HepG2 (cell line): ENCODE results near the gene SDCCAG8. TPM values are rescaled to one million over a fixed set of nuclear protein-coding genes. Genes with fewer than 3 reads are reported as not detected.
A peak's percentile ranks its signal among the peaks of the same experiment; 100 is the strongest.

Source experiments
- CEBPG ChIP-seq: IDR thresholded peaks from 2 replicates; pipeline ENCODE4 v1.6.1; 2016
- CHD4 ChIP-seq: fragments of 200-600 bp; sonication (generic); IDR thresholded peaks from 2 replicates; pipeline ENCODE4 v1.7.0; 2017; ENCODE audit warnings: mild to moderate bottlenecking, low read length, borderline replicate concordance
- ETV5 ChIP-seq: IDR thresholded peaks from 2 replicates; pipeline ENCODE4 v1.6.1; 2018; ENCODE audit warnings: missing biosample characterization, missing genetic modification reagents, inconsistent platforms, borderline replicate concordance
- FOXP1 ChIP-seq, 2 experiments: fragments of 450-650 bp in 1 of 2; IDR thresholded peaks; 2 replicates each; pipeline ENCODE4 v1.6.1; 2017 to 2018; ENCODE audit warnings: antibody characterized with exemption in 1 of 2
- HNF4A ChIP-seq: sonication (generic); formaldehyde crosslinking; IDR thresholded peaks from 2 replicates; pipeline ENCODE4 v1.4.0; 2020; ENCODE audit warnings: missing genetic modification reagents
- KDM5A ChIP-seq: fragments of 200-600 bp; sonication (generic); IDR thresholded peaks from 2 replicates; pipeline ENCODE4 v1.7.0; 2018; ENCODE audit warnings: antibody characterized with exemption, mild to moderate bottlenecking, low read length, borderline replicate concordance
- NONO ChIP-seq, 2 experiments: fragments of 450-650 bp in 1 of 2; sonication (generic) in 1 of 2; formaldehyde crosslinking in 1 of 2; IDR thresholded peaks in 1 of 2; conservative IDR thresholded peaks in 1 of 2; 2 replicates each; pipeline versions ENCODE4 v1.6.1 to v1.8.0; 2017 to 2022; ENCODE audit warnings: mild to moderate bottlenecking in 1 of 2, missing genetic modification reagents in 1 of 2, moderate library complexity in 1 of 2
- PHF8 ChIP-seq: sonication (generic); formaldehyde crosslinking; IDR thresholded peaks from 2 replicates; pipeline ENCODE4 v1.5.0; 2020; ENCODE audit warnings: missing genetic modification reagents
- SKI ChIP-seq: fragments of 450-650 bp; IDR thresholded peaks from one replicate; pipeline ENCODE4 v1.6.1; 2018; ENCODE audit warnings: mild to moderate bottlenecking; ENCODE audit not compliant: partially characterized antibody
- YEATS4 ChIP-seq: sonication (generic); formaldehyde crosslinking; IDR thresholded peaks from 2 replicates; pipeline ENCODE4 v1.4.0; 2020; ENCODE audit warnings: missing genetic modification reagents, borderline replicate concordance
- ZBTB7B ChIP-seq: sonication (generic); formaldehyde crosslinking; IDR thresholded peaks from 2 replicates; pipeline ENCODE4 v1.4.0; 2020; ENCODE audit warnings: missing genetic modification reagents
- ZNF12 ChIP-seq: sonication (generic); formaldehyde crosslinking; IDR thresholded peaks from 2 replicates; pipeline ENCODE4 v1.5.0; 2020; ENCODE audit warnings: missing genetic modification reagents
- ZNF446 ChIP-seq: sonication (generic); formaldehyde crosslinking; IDR thresholded peaks from 2 replicates; pipeline ENCODE4 v1.5.0; 2020; ENCODE audit warnings: mild to moderate bottlenecking, missing genetic modification reagents
- ZNF614 ChIP-seq: IDR thresholded peaks from 2 replicates; pipeline ENCODE4 v1.6.1; 2018; ENCODE audit warnings: missing biosample characterization, missing genetic modification reagents, inconsistent platforms, borderline replicate concordance
- ZNF788 ChIP-seq: sonication (generic); formaldehyde crosslinking; IDR thresholded peaks from 2 replicates; pipeline ENCODE4 v1.5.0; 2020; ENCODE audit warnings: mild to moderate bottlenecking, missing genetic modification reagents, borderline replicate concordance
- ZSCAN21 ChIP-seq: sonication (generic); formaldehyde crosslinking; IDR thresholded peaks from 2 replicates; pipeline ENCODE4 v1.8.0; 2022; ENCODE audit warnings: mild to moderate bottlenecking, missing genetic modification reagents, moderate library complexity, borderline replicate concordance
- polyA plus RNA-seq, 8 experiments: library from polyadenylated mRNA; depleted of rRNA in 3 of 8; stranded (reverse) in 7 of 8; unstranded in 1 of 8; fragments of >200 nt; fragmentation: Illumina TruSeq in 4 of 8; extraction: Trizol in 4 of 8; gene quantifications; 2 replicates each; pipeline versions ENCODE4 v1.2.1 to v1.2.3, GENCODE V29; 2011 to 2016; ENCODE audit warnings: low read depth in 4 of 8, missing spikeins in 1 of 8, mixed read lengths in 1 of 8; ENCODE audit not compliant: insufficient read depth in 1 of 8
- total RNA-seq, 5 experiments: library from RNA; depleted of rRNA; stranded (reverse); fragments of >200 nt; fragmentation: Illumina TruSeq; extraction: Trizol; gene quantifications; 2 replicates each; pipeline ENCODE4 v1.2.3, GENCODE V29; 2016; ENCODE audit warnings: low read depth in 1 of 5
- TF ChIP-seq, protein P1 (sequence below): IDR thresholded peaks from 2 replicates; pipeline ENCODE4 v1.6.1; 2012; ENCODE audit warnings: low read length, improper control_type of control experiment
- TF ChIP-seq, protein P2 (sequence below): sonication (generic); formaldehyde crosslinking; IDR thresholded peaks from 2 replicates; pipeline ENCODE4 v1.5.1; 2020; ENCODE audit warnings: mild to moderate bottlenecking, missing genetic modification reagents, borderline replicate concordance
- TF ChIP-seq, protein P3 (sequence below): sonication (generic); formaldehyde crosslinking; IDR thresholded peaks from 2 replicates; pipeline ENCODE4 v1.4.0; 2020; ENCODE audit warnings: low read depth, missing genetic modification reagents

SDCCAG8 gene
- total and polyA plus RNA-seq, 2 of the 13 experiments (the other 11 are each of a cell fraction or from before 2014, with no cell fraction given): 9.5 to 13.4 TPM

DNA sequence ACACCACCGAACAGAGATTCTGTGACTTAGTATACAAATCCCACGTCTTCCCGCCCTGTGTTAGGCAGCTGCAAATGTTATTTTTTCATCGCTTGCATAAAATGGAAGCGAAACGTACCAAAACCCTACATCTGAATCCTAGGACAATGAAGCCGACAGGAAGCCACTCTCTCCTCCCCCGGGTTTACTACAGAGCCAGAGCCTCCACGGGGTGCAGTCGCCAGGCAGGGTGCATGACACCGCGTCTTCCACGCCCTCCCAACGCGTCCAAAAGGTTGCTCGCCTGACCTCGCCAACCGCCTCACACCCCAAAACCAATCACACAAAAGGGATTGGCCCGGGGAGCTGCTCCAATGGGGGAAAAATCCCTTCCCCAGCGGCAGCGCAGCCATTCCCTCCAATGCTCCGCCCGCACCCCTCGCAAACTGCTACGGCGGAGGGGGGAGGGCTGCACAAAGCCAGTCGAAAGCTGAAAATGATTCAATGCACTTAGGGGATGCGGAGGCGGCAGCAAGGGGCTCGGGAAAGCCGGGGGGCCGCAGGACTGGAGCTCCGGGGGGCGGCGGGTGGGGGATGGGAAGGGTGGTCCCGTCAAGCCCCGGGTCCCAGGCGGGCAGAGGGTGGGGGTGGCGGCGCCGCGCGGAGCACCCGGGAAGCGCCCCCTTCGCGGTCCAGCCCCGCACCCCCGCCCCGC is 1.5 kb upstream of the SDCCAG8 start (continued):
- TF ChIP-seq, protein P1, sequence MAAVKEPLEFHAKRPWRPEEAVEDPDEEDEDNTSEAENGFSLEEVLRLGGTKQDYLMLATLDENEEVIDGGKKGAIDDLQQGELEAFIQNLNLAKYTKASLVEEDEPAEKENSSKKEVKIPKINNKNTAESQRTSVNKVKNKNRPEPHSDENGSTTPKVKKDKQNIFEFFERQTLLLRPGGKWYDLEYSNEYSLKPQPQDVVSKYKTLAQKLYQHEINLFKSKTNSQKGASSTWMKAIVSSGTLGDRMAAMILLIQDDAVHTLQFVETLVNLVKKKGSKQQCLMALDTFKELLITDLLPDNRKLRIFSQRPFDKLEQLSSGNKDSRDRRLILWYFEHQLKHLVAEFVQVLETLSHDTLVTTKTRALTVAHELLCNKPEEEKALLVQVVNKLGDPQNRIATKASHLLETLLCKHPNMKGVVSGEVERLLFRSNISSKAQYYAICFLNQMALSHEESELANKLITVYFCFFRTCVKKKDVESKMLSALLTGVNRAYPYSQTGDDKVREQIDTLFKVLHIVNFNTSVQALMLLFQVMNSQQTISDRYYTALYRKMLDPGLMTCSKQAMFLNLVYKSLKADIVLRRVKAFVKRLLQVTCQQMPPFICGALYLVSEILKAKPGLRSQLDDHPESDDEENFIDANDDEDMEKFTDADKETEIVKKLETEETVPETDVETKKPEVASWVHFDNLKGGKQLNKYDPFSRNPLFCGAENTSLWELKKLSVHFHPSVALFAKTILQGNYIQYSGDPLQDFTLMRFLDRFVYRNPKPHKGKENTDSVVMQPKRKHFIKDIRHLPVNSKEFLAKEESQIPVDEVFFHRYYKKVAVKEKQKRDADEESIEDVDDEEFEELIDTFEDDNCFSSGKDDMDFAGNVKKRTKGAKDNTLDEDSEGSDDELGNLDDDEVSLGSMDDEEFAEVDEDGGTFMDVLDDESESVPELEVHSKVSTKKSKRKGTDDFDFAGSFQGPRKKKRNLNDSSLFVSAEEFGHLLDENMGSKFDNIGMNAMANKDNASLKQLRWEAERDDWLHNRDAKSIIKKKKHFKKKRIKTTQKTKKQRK: no peak
- TF ChIP-seq ZNF614: no peak
- TF ChIP-seq ZNF446 (CRISPR knock-in tag): 0 out of 2 replicates have a peak, but pooled peaks have one; percentile 35
- TF ChIP-seq, protein P2, sequence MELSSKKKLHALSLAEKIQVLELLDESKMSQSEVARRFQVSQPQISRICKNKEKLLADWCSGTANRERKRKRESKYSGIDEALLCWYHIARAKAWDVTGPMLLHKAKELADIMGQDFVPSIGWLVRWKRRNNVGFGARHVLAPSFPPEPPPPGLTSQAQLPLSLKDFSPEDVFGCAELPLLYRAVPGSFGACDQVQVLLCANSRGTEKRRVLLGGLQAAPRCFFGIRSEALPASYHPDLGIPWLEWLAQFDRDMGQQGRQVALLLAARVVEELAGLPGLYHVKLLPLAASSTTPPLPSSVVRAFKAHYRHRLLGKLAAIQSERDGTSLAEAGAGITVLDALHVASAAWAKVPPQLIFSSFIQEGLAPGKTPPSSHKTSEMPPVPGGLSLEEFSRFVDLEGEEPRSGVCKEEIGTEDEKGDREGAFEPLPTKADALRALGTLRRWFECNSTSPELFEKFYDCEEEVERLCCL: peak; percentile 33; the same call in 1 of the 2 replicates
- TF ChIP-seq HNF4A: 0 out of 2 replicates have a peak, but pooled peaks have one; percentile 1
- TF ChIP-seq YEATS4 (CRISPR knock-in tag): no peak
- TF ChIP-seq ZNF12 (CRISPR knock-in tag): no peak
- TF ChIP-seq ZSCAN21: no peak
- 0 out of 2 replicates have a peak, but pooled peaks have one; percentile 9 for TF ChIP-seq CHD4
- peak; percentile 19 for TF ChIP-seq SKI
- peak; percentile 42 for TF ChIP-seq PHF8 (CRISPR knock-in tag)
- TF ChIP-seq KDM5A: peak; percentile 66; the same call in 1 of the 2 replicates
- TF ChIP-seq ZBTB7B (CRISPR knock-in tag): no peak
- TF ChIP-seq ETV5 (CRISPR knock-in tag): peak; percentile 20; the same call in 1 of the 2 replicates
- no peak for TF ChIP-seq NONO (IDR thresholded peaks at IDR 0.05)
- TF ChIP-seq NONO (CRISPR knock-in tag; conservative IDR thresholded peaks at IDR 0.05): no peak
- TF ChIP-seq ZNF788 (CRISPR knock-in tag): 0 out of 2 replicates have a peak, but pooled peaks have one; percentile 17
- TF ChIP-seq, protein P3, sequence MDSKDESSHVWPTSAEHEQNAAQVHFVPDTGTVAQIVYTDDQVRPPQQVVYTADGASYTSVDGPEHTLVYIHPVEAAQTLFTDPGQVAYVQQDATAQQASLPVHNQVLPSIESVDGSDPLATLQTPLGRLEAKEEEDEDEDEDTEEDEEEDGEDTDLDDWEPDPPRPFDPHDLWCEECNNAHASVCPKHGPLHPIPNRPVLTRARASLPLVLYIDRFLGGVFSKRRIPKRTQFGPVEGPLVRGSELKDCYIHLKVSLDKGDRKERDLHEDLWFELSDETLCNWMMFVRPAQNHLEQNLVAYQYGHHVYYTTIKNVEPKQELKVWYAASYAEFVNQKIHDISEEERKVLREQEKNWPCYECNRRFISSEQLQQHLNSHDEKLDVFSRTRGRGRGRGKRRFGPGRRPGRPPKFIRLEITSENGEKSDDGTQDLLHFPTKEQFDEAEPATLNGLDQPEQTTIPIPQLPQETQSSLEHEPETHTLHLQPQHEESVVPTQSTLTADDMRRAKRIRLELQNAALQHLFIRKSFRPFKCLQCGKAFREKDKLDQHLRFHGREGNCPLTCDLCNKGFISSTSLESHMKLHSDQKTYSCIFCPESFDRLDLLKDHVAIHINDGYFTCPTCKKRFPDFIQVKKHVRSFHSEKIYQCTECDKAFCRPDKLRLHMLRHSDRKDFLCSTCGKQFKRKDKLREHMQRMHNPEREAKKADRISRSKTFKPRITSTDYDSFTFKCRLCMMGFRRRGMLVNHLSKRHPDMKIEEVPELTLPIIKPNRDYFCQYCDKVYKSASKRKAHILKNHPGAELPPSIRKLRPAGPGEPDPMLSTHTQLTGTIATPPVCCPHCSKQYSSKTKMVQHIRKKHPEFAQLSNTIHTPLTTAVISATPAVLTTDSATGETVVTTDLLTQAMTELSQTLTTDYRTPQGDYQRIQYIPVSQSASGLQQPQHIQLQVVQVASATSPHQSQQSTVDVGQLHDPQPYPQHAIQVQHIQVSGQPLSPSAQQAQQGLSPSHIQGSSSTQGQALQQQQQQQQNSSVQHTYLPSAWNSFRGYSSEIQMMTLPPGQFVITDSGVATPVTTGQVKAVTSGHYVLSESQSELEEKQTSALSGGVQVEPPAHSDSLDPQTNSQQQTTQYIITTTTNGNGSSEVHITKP: no peak
- no peak for TF ChIP-seq FOXP1 (IDR thresholded peaks at IDR 0.05)
- peak; percentile 20; the same call in 1 of the 2 replicates for TF ChIP-seq FOXP1 (CRISPR knock-in tag; IDR thresholded peaks at IDR 0.05)
- no peak for TF ChIP-seq CEBPG (CRISPR knock-in tag)
